HEK293 (cell line): ENCODE data around the gene B2M.

Experiments
- MYNN ChIP-seq: fragments of 450-650 bp; formaldehyde crosslinking; IDR thresholded peaks from 2 replicates; pipeline ENCODE4 v1.5.1; 2016; ENCODE audit warnings: missing biosample characterization, missing genetic modification characterization, borderline replicate concordance
- ZNF350 ChIP-seq: fragments of 450-650 bp; formaldehyde crosslinking; IDR thresholded peaks from 2 replicates; pipeline ENCODE4 v1.5.0; 2017; ENCODE audit warnings: missing biosample characterization, mild to moderate bottlenecking, missing genetic modification characterization
- ZNF404 ChIP-seq: fragments of 450-650 bp; formaldehyde crosslinking; IDR thresholded peaks from 2 replicates; pipeline ENCODE4 v1.5.1; 2017; ENCODE audit warnings: missing biosample characterization, missing genetic modification characterization
- ZNF768 ChIP-seq: fragments of 450-650 bp; formaldehyde crosslinking; IDR thresholded peaks from 2 replicates; pipeline ENCODE4 v1.5.1; 2018; ENCODE audit warnings: missing biosample characterization, mild to moderate bottlenecking, missing genetic modification characterization
- TF ChIP-seq, protein P1 (sequence below): fragments of 450-650 bp; formaldehyde crosslinking; IDR thresholded peaks from 2 replicates; pipeline ENCODE4 v1.5.1; 2016; ENCODE audit warnings: missing biosample characterization, missing genetic modification characterization
- TF ChIP-seq, protein P2 (sequence below): fragments of 450-650 bp; formaldehyde crosslinking; IDR thresholded peaks from 2 replicates; pipeline ENCODE4 v1.5.1; 2016; ENCODE audit warnings: missing biosample characterization, missing genetic modification characterization

DNA sequence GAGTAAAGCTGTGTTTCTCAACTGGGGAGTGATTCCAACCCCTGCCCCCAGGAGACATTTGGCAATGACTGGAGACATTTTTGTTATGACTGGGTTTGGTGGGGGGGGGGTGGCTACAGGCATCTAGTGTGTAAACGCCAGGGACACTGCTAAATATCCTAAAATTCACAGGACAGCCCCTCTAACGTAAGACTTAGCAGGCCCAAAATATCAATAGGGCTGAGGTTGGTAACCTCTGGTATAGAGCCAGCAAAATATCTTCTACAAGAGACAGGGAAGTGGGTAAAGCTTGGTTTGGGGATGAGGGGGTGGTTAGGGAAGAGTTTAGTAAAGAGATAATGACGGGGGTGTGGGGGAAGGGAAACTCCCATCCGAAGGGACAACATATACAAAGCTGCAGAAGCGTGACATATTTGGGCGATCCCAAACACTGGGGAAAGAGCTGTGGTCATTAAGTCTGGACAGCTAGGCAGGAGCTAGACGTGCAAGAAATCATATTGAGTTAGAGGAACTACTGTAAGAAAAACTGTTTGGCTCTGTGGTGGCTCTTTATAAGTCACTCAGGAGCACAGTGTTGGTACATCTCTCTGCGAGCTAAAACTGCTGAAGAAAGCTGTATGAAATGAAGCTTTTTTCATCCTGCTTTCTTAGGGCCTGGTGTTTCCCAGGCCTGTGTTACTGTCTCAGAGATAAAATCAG lies 24.3 kb downstream of the B2M start:
- TF ChIP-seq, protein P1, sequence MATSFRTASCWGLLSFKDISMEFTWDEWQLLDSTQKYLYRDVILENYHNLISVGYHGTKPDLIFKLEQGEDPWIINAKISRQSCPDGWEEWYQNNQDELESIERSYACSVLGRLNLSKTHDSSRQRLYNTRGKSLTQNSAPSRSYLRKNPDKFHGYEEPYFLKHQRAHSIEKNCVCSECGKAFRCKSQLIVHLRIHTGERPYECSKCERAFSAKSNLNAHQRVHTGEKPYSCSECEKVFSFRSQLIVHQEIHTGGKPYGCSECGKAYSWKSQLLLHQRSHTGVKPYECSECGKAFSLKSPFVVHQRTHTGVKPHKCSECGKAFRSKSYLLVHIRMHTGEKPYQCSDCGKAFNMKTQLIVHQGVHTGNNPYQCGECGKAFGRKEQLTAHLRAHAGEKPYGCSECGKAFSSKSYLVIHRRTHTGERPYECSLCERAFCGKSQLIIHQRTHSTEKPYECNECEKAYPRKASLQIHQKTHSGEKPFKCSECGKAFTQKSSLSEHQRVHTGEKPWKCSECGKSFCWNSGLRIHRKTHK (tag by site-specific recombination) = no peak
- TF ChIP-seq ZNF404 (no peak), ZNF768 (no peak), MYNN (tag by site-specific recombination) (no peak), ZNF350 (tag by site-specific recombination) (no peak)
- TF ChIP-seq, protein P2, sequence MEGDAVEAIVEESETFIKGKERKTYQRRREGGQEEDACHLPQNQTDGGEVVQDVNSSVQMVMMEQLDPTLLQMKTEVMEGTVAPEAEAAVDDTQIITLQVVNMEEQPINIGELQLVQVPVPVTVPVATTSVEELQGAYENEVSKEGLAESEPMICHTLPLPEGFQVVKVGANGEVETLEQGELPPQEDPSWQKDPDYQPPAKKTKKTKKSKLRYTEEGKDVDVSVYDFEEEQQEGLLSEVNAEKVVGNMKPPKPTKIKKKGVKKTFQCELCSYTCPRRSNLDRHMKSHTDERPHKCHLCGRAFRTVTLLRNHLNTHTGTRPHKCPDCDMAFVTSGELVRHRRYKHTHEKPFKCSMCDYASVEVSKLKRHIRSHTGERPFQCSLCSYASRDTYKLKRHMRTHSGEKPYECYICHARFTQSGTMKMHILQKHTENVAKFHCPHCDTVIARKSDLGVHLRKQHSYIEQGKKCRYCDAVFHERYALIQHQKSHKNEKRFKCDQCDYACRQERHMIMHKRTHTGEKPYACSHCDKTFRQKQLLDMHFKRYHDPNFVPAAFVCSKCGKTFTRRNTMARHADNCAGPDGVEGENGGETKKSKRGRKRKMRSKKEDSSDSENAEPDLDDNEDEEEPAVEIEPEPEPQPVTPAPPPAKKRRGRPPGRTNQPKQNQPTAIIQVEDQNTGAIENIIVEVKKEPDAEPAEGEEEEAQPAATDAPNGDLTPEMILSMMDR (tag by site-specific recombination) = no peak
